HepG2 (cell line): ENCODE data around the gene GSC2. TPM values are rescaled to one million over a fixed set of nuclear protein-coding genes. Genes with fewer than 3 reads are reported as not detected.

ENCODE experiments used
- ATAC-seq: fragments of 200-7000 bp; cut with Tn5 transposase; 3 replicates; pipeline ENCODE4 v1.9.1; 2020; ENCODE audit warnings: mild to moderate bottlenecking, moderate library complexity
- BruUV-seq: library from RNA; stranded (reverse); fragments of 400-500 nt; replicated peaks from 2 replicates; lab custom pipeline; 2021; lab: Mats Ljungman, UMichigan
- CTCF ChIA-PET: fragments of 300-600 bp; formaldehyde crosslinking; extraction: SDS; loops from one replicate; lab custom pipeline; 2021; ENCODE audit warnings: low total read pairs, inconsistent platforms, low intra/inter-chr PET ratio; lab: Yijun Ruan, JAX
- POLR2A ChIA-PET: fragments of 350-600 bp; sonication (Branson Sonifier 250); formaldehyde crosslinking; loops from one replicate; lab custom pipeline; 2020; ENCODE audit warnings: antibody characterized with exemption, inconsistent platforms; lab: Yijun Ruan, JAX
- DNase-seq: peaks from one replicate; pipeline ENCODE4 v3.0.0-alpha.2; 2015; ENCODE audit warnings: low spot score
- FAIRE-seq: peaks from 3 replicates; lab custom pipeline; 2011; peaks lifted over from hg19 to GRCh38; lab: Jason Lieb, UNC
- H2AFZ ChIP-seq: one replicate; pipeline ENCODE4 v1.6.1; 2011; ENCODE audit warnings: low read length, inconsistent platforms
- H3K27ac ChIP-seq: fragments of 300-600 bp; 3 replicates; pipeline ENCODE4 v1.8.0; 2011; ENCODE audit warnings: mixed run types, mild to moderate bottlenecking, mixed read lengths, low read length, inconsistent platforms; ENCODE audit not compliant: insufficient read depth; ENCODE audit errors: extremely low read length
- H3K27me3 ChIP-seq, 2 experiments: fragments of 200-600 bp in 1 of 2; 2 replicates in 1 of 2; 3 replicates in 1 of 2; pipeline versions ENCODE4 v1.6.0 to v1.8.0; 2011; ENCODE audit warnings: low read length in 2 of 2, mild to moderate bottlenecking in 2 of 2, moderate library complexity in 2 of 2, inconsistent platforms in 1 of 2; ENCODE audit not compliant: insufficient read depth in 2 of 2, control insufficient read depth in 1 of 2
- H3K36me3 ChIP-seq, 2 experiments: fragments of 200-600 bp in 1 of 2; replicated peaks in 1 of 2; 2 replicates in 1 of 2; 3 replicates in 1 of 2; pipeline versions ENCODE4 v1.5.1 to v1.8.0; 2011; ENCODE audit warnings: low read length in 2 of 2, inconsistent platforms in 1 of 2; ENCODE audit not compliant: insufficient read depth in 2 of 2, control insufficient read depth in 1 of 2
- H3K4me1 ChIP-seq: 2 replicates; pipeline ENCODE4 v1.5.1; 2012; ENCODE audit warnings: low read length, inconsistent platforms; ENCODE audit not compliant: insufficient read depth
- H3K4me2 ChIP-seq: 2 replicates; pipeline ENCODE4 v1.6.0; 2011; ENCODE audit warnings: low read depth, low read length, inconsistent platforms
- H3K4me3 ChIP-seq, 3 experiments: fragments of 200-600 bp in 1 of 3; sonication (generic), shearing (Covaris generic) in 1 of 3; replicated peaks in 1 of 3; 2 replicates each; pipeline ENCODE4 v1.5.1; 2011 to 2016; ENCODE audit warnings: low read length in 3 of 3, inconsistent platforms in 2 of 3, low read depth in 2 of 3, mild to moderate bottlenecking in 2 of 3, control low read depth in 1 of 3, mixed read lengths in 1 of 3; ENCODE audit not compliant: insufficient read depth in 1 of 3
- H3K79me2 ChIP-seq: one replicate; pipeline ENCODE4 v1.6.1; 2011; ENCODE audit warnings: low read length, inconsistent platforms; ENCODE audit not compliant: insufficient read depth
- H3K9ac ChIP-seq: 2 replicates; pipeline ENCODE4 v1.6.0; 2011; ENCODE audit warnings: mild to moderate bottlenecking, low read depth, low read length, inconsistent platforms; ENCODE audit not compliant: insufficient read depth
- H3K9me3 ChIP-seq: 2 replicates; pipeline ENCODE4 v1.5.1; 2012; ENCODE audit warnings: mild to moderate bottlenecking, low read length
- H4K20me1 ChIP-seq: 2 replicates; pipeline ENCODE4 v1.6.0; 2011; ENCODE audit warnings: inconsistent platforms, mild to moderate bottlenecking, low read length, moderate library complexity; ENCODE audit not compliant: insufficient read depth
- MAFG ChIP-seq: sonication (generic); formaldehyde crosslinking; IDR thresholded peaks from 2 replicates; pipeline ENCODE4 v1.5.1; 2020; ENCODE audit warnings: mild to moderate bottlenecking, missing genetic modification reagents
- NFE2L1 ChIP-seq: sonication (generic); formaldehyde crosslinking; IDR thresholded peaks from 2 replicates; pipeline ENCODE4 v1.4.0; 2020; ENCODE audit warnings: missing genetic modification reagents, mild to moderate bottlenecking, borderline replicate concordance
- SP4 ChIP-seq: sonication (generic); formaldehyde crosslinking; IDR thresholded peaks from 2 replicates; pipeline ENCODE4 v1.8.1; 2023; ENCODE audit warnings: mild to moderate bottlenecking, missing genetic modification reagents
- TBX2 ChIP-seq: sonication (generic); formaldehyde crosslinking; IDR thresholded peaks from 2 replicates; pipeline ENCODE4 v1.5.0; 2020; ENCODE audit warnings: missing genetic modification reagents, mild to moderate bottlenecking, borderline replicate concordance
- ZNF570 ChIP-seq: sonication (generic); formaldehyde crosslinking; IDR thresholded peaks from 2 replicates; pipeline ENCODE4 v1.4.0; 2020; ENCODE audit warnings: mild to moderate bottlenecking, missing genetic modification reagents, borderline replicate concordance
- ZNF777 ChIP-seq: sonication (generic); formaldehyde crosslinking; IDR thresholded peaks from 2 replicates; pipeline ENCODE4 v1.4.0; 2020; ENCODE audit warnings: missing genetic modification reagents
- WGBS: methylation state at CpG from one replicate; pipeline ENCODE4 v1.1.6; 2017; ENCODE audit warnings: low lambda C conversion rate; 5-methylcytosine and 5-hydroxymethylcytosine counted together
- in situ Hi-C: cut with HindIII; loops from 2 replicates; pipeline ENCODE4 v1.10.0; 2017; ENCODE audit warnings: low pct_unique_long_range_greater_than_20kb; ENCODE audit not compliant: extremely low pct_ligation_motif_present
- intact Hi-C: fragments of 100-400 bp; cut with micrococcal nuclease; formaldehyde crosslinking; loops from one replicate; pipeline ENCODE4 v1.10.0; 2022; ENCODE audit not compliant: unreplicated experiment
- polyA plus RNA-seq, 8 experiments: library from polyadenylated mRNA; depleted of rRNA in 3 of 8; stranded (reverse) in 7 of 8; unstranded in 1 of 8; fragments of >200 nt; fragmentation: Illumina TruSeq in 4 of 8; extraction: Trizol in 4 of 8; gene quantifications; 2 replicates each; pipeline versions ENCODE4 v1.2.1 to v1.2.3, GENCODE V29; 2011 to 2016; ENCODE audit warnings: low read depth in 4 of 8, missing spikeins in 1 of 8, mixed read lengths in 1 of 8; ENCODE audit not compliant: insufficient read depth in 1 of 8
- total RNA-seq, 5 experiments: library from RNA; depleted of rRNA; stranded (reverse); fragments of >200 nt; fragmentation: Illumina TruSeq; extraction: Trizol; gene quantifications; 2 replicates each; pipeline ENCODE4 v1.2.3, GENCODE V29; 2016; ENCODE audit warnings: low read depth in 1 of 5
- TF ChIP-seq, protein P1 (sequence below): sonication (generic); formaldehyde crosslinking; IDR thresholded peaks from 2 replicates; pipeline ENCODE4; 2020; ENCODE audit warnings: missing genetic modification reagents, mild to moderate bottlenecking, borderline replicate concordance
- TF ChIP-seq, protein P2 (sequence below): sonication (generic); formaldehyde crosslinking; IDR thresholded peaks from 2 replicates; pipeline ENCODE4 v1.5.1; 2020; ENCODE audit warnings: missing genetic modification reagents, mild to moderate bottlenecking, borderline replicate concordance
- TF ChIP-seq, protein P3 (sequence below): sonication (generic); formaldehyde crosslinking; IDR thresholded peaks from 2 replicates; pipeline ENCODE4 v1.4.0; 2020; ENCODE audit warnings: missing genetic modification reagents
- TF ChIP-seq, protein P4 (sequence below): IDR thresholded peaks from 2 replicates; pipeline ENCODE4 v1.6.1; 2016; ENCODE audit warnings: low read depth

The GSC2 gene
- total and polyA plus RNA-seq, 2 of the 13 experiments (the other 11 are each of a cell fraction or from before 2014, with no cell fraction given): not detected

DNA sequence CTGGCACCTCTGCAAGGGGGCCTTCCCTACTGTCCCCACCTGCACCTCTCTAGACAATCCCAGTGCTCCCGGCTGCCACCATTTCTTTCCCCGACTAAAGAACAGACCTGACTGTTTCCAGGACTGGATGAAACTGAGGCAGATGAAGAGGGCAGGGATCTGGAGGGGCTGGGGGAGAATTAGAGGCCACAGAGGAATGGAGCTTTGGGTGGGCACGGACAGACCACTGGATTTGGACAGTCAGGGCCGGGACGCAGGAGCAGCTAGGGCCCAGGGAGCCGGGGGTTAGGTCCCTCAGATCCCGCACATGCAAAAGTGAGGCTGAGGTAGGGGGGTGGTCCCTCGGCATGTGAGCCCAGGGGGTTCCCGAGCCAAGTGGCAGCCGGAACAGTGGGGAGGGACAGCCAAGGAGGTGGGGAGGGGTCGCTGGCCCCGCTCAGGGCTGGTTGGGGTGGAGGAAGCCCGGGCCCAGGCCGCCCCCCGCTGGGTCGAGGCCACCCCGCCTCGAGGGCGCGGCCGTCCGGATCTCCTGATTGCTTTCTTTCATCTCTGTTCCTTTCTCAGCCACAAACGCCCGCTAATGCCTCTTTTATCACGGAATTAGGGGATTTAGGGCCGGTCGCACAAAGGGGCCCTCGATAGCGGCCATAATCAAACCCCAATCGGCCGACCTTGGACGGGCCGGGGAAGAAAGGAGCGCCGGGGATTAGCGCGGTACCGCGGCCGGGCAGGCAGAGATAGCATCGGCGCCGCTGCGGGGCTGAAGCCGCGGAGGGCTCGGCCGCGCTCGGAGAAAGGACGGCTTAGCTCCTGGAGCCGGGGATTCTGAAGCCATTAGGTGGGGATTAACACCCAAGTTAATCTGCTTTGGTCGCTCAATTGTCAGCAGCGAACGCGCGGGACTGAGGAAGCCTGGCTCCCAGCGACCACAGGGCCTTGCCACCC, 19.2 kb upstream of the GSC2 start:
- in situ Hi-C loops: no loop called here
- Histone ChIP-seq H3K4me1 (peaks cover 46% of the 10 kb centered on the region), H3K27ac (no peak overlapping the region), H4K20me1 (peaks cover 19% of the 10 kb centered on the region), H2AFZ (no peak overlapping the region), H3K27me3 (peaks cover 7 to 39% of the 10 kb centered on the region in 2 experiments), H3K36me3 (no peaks in the 10 kb centered on the region), H3K4me3 (peak overlapping the region; percentile 44 to 98 (median 52); a peak in 5 of 6 replicates), H3K79me2 (peaks cover 27% of the 10 kb centered on the region), H3K9me3 (no peaks in the 10 kb centered on the region), H3K4me2 (peak overlapping the region; percentile 96), H3K9ac (peak overlapping the region; percentile 57; the same call in 1 of the 2 replicates)
- ChIA-PET POLR2A (interaction anchor here (1.9 kb wide), 1 partner anchor 9 kb away, joined by 5 read pairs; the partner anchor contains the start of gene SLC25A1), CTCF (no interaction called here)
- no TSS peak for BruUV-seq
- intact Hi-C loops: no loop called here
- WGBS: 3% methylated on average over 35 of the region's 58 CpGs
- FAIRE-seq: no peak
- DNase-seq: no peak
- ATAC-seq: no peak
- no peak for TF ChIP-seq MAFG (CRISPR knock-in tag)
- peak; percentile 92 for TF ChIP-seq ZNF777
- TF ChIP-seq ZNF570 (CRISPR knock-in tag): no peak
- TF ChIP-seq, protein P1, sequence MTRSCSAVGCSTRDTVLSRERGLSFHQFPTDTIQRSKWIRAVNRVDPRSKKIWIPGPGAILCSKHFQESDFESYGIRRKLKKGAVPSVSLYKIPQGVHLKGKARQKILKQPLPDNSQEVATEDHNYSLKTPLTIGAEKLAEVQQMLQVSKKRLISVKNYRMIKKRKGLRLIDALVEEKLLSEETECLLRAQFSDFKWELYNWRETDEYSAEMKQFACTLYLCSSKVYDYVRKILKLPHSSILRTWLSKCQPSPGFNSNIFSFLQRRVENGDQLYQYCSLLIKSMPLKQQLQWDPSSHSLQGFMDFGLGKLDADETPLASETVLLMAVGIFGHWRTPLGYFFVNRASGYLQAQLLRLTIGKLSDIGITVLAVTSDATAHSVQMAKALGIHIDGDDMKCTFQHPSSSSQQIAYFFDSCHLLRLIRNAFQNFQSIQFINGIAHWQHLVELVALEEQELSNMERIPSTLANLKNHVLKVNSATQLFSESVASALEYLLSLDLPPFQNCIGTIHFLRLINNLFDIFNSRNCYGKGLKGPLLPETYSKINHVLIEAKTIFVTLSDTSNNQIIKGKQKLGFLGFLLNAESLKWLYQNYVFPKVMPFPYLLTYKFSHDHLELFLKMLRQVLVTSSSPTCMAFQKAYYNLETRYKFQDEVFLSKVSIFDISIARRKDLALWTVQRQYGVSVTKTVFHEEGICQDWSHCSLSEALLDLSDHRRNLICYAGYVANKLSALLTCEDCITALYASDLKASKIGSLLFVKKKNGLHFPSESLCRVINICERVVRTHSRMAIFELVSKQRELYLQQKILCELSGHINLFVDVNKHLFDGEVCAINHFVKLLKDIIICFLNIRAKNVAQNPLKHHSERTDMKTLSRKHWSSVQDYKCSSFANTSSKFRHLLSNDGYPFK: no peak
- TF ChIP-seq NFE2L1 (CRISPR knock-in tag): no peak
- no peak for TF ChIP-seq TBX2 (CRISPR knock-in tag)
- no peak for TF ChIP-seq SP4 (CRISPR knock-in tag)
- TF ChIP-seq, protein P2, sequence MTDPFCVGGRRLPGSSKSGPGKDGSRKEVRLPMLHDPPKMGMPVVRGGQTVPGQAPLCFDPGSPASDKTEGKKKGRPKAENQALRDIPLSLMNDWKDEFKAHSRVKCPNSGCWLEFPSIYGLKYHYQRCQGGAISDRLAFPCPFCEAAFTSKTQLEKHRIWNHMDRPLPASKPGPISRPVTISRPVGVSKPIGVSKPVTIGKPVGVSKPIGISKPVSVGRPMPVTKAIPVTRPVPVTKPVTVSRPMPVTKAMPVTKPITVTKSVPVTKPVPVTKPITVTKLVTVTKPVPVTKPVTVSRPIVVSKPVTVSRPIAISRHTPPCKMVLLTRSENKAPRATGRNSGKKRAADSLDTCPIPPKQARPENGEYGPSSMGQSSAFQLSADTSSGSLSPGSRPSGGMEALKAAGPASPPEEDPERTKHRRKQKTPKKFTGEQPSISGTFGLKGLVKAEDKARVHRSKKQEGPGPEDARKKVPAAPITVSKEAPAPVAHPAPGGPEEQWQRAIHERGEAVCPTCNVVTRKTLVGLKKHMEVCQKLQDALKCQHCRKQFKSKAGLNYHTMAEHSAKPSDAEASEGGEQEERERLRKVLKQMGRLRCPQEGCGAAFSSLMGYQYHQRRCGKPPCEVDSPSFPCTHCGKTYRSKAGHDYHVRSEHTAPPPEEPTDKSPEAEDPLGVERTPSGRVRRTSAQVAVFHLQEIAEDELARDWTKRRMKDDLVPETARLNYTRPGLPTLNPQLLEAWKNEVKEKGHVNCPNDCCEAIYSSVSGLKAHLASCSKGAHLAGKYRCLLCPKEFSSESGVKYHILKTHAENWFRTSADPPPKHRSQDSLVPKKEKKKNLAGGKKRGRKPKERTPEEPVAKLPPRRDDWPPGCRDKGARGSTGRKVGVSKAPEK (CRISPR knock-in tag): no peak
- TF ChIP-seq, protein P3, sequence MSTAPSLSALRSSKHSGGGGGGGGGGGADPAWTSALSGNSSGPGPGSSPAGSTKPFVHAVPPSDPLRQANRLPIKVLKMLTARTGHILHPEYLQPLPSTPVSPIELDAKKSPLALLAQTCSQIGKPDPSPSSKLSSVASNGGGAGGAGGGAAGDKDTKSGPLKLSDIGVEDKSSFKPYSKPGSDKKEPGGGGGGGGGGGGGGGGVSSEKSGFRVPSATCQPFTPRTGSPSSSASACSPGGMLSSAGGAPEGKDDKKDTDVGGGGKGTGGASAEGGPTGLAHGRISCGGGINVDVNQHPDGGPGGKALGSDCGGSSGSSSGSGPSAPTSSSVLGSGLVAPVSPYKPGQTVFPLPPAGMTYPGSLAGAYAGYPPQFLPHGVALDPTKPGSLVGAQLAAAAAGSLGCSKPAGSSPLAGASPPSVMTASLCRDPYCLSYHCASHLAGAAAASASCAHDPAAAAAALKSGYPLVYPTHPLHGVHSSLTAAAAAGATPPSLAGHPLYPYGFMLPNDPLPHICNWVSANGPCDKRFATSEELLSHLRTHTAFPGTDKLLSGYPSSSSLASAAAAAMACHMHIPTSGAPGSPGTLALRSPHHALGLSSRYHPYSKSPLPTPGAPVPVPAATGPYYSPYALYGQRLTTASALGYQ (CRISPR knock-in tag): no peak
- TF ChIP-seq, protein P4, sequence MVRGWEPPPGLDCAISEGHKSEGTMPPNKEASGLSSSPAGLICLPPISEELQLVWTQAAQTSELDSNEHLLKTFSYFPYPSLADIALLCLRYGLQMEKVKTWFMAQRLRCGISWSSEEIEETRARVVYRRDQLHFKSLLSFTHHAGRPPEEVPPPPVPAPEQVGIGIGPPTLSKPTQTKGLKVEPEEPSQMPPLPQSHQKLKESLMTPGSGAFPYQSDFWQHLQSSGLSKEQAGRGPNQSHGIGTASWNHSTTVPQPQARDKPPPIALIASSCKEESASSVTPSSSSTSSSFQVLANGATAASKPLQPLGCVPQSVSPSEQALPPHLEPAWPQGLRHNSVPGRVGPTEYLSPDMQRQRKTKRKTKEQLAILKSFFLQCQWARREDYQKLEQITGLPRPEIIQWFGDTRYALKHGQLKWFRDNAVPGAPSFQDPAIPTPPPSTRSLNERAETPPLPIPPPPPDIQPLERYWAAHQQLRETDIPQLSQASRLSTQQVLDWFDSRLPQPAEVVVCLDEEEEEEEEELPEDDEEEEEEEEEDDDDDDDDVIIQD (CRISPR knock-in tag): no peak
